CD4-positive, alpha-beta T cell treated with Interleukin-15 for 4 hours (primary cell): ENCODE results near the gene CGREF1.
"Not testable (repeated sequence)": the region's sequence is repeated elsewhere in the genome, so short reads cannot be mapped to it uniquely, and the experiment has no call there.

Experiments used
- DNase-seq: peaks from one replicate; pipeline ENCODE4 v3.0.0-alpha.2; 2020; ENCODE audit warnings: low spot score

Gene CGREF1

GRCh38 chr2:27111392-27112078, 7.4 kb downstream of the CGREF1 start:
- DNase-seq, result not testable (repeated sequence)

- DNase-seq, result not testable (repeated sequence)
Measured at GRCh38 chr2:27110603-27111352, 8.2 kb downstream of the CGREF1 start.

DNA sequence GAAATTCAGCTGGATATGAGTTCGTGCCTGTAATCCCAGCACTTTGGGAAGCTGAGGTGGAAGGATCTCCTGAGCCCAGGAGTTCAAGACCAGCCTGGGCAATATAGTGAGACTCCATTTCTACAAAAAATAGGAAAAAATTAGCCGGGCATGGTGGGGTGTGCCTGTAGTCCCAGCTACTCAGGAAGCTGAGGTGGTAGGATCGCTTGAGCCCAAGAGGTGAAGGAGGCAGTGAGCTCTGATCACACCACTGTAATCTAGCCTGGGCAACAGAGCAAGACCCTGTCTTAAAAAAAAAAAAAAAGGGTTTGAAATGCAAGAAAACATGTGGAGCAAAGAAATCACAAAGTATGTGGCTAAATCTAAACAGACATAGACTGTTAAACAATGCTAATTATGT, 9.8 kb downstream of the CGREF1 start:
- DNase-seq, result no peak

DNA sequence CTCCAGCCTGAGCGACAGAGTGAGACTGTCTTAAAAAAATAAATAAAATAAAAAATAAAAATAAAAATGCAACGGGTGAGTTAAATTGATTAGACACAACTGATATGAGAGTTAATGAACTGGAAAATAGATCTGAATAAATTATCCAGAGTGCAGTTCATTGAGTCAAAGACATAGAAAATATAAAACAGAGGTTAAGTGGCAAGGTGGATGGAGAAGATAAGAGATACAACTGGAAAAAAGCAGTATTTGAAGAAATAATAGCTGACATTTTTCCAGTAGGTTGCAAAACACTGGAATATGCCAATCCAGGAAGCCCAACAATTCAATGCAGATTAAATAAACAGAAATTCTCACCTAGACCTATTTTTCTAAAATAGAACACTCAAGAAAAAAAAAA, 10.7 kb downstream of the CGREF1 start:
- no peak for DNase-seq

GRCh38 chr2:27105981-27106380, 12.9 kb downstream of the CGREF1 start:
- no peak for DNase-seq

- DNase-seq, result no peak
Measured at GRCh38 chr2:27102329-27102728, 16.6 kb downstream of the CGREF1 start.

- no peak for DNase-seq
Measured at GRCh38 chr2:27100036-27100435, 18.9 kb downstream of the CGREF1 start.

GRCh38 chr2:27099334-27099955, 19.5 kb downstream of the CGREF1 start:
- DNase-seq, result no peak

DNA sequence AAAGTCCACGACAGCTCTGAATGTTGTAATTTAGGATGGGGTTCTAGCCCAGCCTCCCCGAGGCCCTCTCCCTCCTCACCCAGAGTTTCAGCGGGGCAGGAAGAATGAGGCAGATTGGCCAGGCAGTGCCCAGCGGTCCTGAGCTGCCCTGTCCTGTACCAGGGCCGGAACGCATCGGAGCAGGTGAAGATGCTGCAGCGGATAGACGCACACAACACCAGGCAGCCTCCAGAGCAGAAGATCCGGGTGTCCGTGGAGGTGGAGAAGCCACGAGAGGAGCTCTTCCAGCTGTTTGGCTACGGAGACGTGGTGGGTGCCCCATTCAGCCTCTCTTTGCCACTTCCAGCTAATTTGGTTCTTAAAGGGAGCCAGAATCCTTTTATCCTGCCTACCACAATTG, 21.6 kb downstream of the CGREF1 start:
- no peak for DNase-seq

- no peak for DNase-seq
Measured at GRCh38 chr2:27096748-27097297, 22.1 kb downstream of the CGREF1 start.

DNA sequence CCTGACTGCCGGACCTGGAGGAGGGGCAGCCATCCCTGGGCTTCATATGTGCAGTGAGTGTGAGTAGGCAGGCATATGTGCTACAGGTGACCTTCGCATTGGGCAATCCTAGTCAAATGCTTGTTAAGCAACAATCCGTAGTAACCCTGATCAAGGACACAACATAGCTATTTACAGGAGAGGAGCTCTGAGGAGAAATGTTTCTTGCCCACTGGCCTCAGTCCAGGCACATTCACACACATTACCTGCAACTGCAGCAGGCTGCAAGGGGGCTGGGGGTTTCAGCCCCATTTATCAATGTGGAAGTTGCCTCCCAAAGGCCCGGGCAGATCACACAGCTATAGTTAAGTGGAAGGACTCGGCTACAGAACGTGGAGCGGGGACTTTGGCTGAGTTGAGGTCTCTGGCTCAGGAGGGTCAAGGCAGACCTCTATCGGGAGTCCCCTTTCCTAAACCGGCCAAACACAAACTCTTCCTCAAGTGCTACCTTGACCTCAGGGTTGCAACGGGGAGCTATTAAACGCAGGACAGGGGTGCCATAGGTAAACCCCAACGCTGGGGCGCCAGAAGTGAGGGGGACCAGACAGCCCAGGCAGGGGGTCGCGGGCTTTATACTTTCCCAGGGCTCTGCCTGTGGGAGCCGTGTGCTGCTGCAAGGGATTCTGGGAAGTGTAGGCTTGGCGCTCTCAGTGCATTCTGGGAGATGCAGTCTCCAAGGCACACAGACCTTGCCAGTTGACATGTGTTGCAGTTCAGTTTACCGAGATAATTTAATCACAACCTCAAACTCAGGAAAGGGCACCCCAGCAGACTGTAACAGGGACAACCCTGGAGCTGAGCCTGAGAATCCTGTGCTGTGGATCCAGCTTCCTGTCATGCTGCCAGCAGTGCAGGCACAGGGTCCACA, 22.9 kb downstream of the CGREF1 start:
- peak; percentile 45 for DNase-seq

- no peak for DNase-seq
Measured at GRCh38 chr2:27095427-27095744, 23.5 kb downstream of the CGREF1 start.

- no peak for DNase-seq
Measured at GRCh38 chr2:27094353-27094984, 24.5 kb downstream of the CGREF1 start.

DNA sequence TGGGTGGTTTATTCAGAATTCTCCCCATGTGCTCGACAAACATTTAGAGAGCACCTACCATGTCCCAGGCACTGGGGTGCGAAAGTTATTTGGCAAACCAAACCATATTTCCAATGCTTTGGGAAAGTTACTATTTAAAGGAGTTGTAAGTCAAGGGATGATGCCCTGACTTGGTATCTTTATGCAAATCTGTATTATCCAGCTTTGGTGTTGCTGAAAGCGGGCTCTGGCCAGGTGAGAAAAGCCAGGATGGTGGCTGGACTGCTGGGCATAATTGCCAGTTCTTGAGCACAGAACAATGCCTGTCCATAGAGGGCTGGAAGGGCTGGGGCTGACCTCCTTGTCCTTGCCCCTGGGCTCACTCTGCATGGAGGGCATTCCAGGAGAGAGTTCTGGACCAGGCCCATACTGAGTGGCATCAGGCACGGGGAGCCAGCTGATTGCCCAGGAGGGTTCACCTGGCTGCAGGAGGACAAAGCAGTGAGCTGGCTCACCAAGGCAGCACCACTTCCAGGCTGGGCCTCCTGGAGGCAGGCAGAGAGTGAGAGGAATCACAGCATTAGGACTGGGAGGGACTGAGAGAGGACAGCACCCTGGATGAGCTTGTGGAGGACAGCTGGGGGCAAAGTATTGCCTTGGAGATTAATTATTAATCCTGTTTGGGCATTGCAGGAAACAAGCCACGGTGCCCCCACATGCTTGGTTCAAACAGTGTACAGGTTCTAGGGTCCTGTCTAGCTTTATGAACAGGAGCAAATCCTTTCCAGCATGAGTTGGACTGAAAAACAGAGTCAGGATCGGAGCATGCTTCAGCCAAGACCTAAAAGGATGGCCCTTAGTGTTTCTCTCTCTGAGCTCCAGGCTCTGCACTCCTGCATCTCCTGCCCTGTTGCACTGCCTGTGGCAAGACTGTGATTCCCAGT, 25.2 kb downstream of the CGREF1 start:
- no peak for DNase-seq

DNA sequence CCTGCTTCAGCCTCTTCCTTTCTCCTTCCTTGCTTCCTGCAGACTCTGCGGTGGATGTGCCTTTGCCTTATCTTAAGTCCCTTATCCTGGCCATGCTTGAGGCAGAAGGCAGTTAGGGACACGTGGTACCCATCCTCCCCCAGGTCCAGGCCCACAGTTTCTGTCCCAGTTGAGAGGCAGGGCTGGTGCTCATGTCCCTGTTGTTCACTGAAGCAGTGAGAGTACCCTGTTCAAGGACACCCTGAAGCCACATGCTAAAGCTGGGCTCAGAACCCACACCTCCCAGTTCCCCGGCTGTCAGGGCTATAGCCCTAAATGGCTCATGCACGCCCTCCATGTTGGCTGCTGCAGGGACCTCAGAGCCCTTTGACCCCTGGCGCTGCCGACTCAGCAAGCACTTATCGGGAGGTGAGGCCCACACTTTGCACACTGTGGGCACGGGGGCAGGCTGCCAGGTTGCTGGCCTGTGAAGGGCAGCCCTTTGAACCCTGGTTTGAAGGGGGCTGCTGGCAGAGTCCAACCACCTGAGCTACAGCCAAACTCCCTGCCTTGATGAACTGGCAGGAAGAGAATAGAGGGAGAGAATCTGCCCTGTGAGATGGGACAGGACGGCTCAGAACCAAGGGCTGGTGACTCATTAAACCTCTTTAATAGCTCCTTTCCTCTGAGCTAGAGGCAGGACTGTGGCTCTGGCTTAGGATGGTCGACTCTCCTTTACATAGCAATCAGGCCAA, 26.1 kb downstream of the CGREF1 start:
- no peak for DNase-seq

DNA sequence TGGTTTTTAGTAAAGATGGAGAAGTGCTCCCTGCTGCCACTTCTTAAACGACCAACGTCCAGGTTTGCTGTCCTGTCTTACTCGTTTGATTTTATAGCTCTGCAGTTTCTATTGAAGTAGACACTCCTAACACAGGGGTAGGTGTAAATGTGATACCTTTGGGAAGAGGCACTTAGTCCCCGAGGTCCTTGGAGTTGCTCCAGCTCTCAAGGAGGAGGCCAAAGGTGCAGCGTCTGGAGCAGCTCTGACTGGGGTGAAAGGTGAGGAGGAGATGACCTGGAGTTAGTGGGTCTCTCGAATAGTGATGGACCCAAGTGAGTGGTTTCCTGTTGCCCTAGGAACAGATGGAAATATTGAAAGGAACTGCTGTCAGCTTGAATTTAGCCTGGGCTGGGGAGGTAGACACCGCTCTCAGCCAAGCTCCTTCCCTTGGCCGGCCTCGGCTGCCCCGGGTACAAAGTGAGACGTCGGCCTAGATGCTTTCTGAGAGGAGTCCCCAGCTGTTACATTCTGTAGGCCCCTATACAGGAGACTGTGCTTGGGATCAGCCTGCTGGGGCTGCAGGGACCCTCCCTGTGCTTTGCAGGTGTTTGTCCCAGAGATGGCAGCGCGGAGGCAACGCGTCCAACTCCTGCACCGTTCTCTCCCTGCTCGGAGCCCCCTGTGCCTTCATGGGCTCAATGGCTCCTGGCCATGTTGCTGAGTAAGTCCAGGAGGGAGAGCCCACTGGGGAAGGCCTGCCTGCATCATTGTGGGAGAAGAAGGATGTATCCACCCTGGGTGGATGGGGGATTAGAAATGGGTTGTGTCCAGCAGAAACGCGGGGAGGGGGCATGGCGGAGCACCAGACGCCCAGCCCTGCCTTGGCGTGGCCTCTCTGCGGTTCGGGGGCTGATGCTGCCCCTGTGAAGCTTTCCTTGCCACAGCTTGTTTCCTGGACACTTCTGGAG, 26.9 kb downstream of the CGREF1 start:
- DNase-seq, result no peak

DNA sequence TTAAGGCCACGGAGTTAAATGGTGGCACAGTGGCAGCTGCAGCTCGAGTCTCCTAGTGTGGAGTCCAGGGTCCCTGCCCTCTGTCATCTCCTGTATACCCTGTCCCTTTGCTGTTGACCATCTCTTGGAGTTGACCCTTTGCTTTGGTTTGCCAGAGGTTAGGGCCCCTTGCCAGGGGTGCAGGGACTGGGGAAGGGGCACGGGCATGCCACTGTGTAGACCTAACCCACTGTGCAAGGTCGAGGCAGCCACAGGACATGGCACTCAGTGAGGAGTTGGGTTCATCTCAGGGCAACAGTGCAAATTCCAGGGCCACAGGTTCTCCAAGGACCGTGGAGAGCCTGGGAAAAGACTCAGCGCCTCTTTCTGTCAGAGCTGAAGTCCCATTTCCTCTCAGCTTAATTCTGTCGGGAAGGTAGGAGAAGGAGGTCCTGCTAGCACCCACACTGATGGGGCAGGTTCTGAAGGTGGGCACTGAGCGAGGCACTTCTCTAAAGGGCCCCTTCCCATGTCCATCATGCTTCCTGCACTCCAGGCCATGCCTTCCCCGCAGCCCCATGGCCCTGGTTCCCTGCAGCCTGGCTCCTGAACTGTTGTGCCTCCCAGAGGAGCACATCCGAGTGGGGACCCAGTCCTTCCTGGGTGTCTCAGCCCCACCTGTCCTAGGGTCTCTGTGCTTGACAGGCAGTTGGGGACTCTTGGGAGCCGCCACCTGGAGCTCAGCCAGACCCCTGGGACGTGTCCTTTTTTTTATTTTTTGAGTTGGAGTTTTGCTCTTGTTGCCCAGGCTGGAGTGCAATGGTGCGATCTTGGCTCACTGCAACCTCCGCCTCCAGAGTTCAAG, 29.6 kb downstream of the CGREF1 start:
- no peak for DNase-seq

DNA sequence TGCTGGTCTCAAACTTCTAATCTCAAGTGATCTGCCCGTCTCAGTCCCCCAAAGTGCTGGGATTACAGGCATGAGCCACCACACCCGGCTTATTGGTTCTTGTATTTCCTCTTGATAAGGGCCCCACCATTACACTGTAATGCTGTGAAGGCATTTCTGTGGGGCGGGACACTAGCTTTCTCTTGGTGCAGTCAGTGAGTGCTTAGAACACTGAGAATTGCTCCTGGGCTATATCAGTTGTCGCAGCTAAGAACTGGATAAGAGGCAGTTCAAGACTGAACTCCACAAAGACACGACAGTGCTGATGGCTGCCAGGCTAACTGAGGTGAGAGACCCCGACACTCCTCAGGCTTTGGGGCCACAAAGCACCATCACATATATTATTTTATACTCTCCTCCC, 30.3 kb downstream of the CGREF1 start:
- DNase-seq, result no peak
